Peyer's patch (tissue), 4 donors: ENCODE results near the gene NPC1. TPM values are rescaled to one million over a fixed set of nuclear protein-coding genes. Genes with fewer than 3 reads are reported as not detected.
"Not testable (repeated sequence)": the region's sequence is repeated elsewhere in the genome, so short reads cannot be mapped to it uniquely, and the experiment has no call there.

Experiments used
- DNase-seq, 3 donors: peaks; one replicate each; pipeline ENCODE4 v3.0.0-alpha.2; 2017 to 2019
- H3K27ac ChIP-seq, 4 donors: fragments of 200-600 bp; sonication (generic); one replicate each; pipeline ENCODE4 v1.5.1; 2016 to 2019
- H3K27me3 ChIP-seq, 2 donors: fragments of 200-600 bp; sonication (generic); one replicate each; pipeline ENCODE4 v1.5.1; 2019
- H3K36me3 ChIP-seq, 3 donors: fragments of 200-600 bp; sonication (generic); one replicate each; pipeline ENCODE4 v1.5.1; 2016 to 2019
- H3K4me1 ChIP-seq, 4 donors: fragments of 200-600 bp; sonication (generic); one replicate each; pipeline ENCODE4 v1.5.1; 2016 to 2019
- H3K4me3 ChIP-seq, 4 donors: fragments of 200-600 bp; sonication (generic); 1 replicate in 3 of 4; 2 replicates in 1 of 4; pipeline ENCODE4 v1.5.1; 2016 to 2019; ENCODE audit warnings: mild to moderate bottlenecking in 1 of 4
- H3K9me3 ChIP-seq, 4 donors: fragments of 200-600 bp; sonication (generic); one replicate each; pipeline ENCODE4 v1.5.1; 2016 to 2019; ENCODE audit warnings: mild to moderate bottlenecking in 1 of 4
- CTCF ChIP-seq, 6 experiments: fragments of 450-650 bp in 4 of 6; fragments of 200-600 bp in 2 of 6; sonication (generic) in 1 of 6; IDR thresholded peaks; one replicate each; pipeline ENCODE4 v1.5.1; 2017 to 2019; ENCODE audit warnings: antibody characterized with exemption in 6 of 6, mild to moderate bottlenecking in 3 of 6, moderate library complexity in 1 of 6
- POLR2A ChIP-seq, 2 donors: fragments of 450-650 bp; IDR thresholded peaks; one replicate each; pipeline ENCODE4 v1.5.1; 2017; ENCODE audit warnings: antibody characterized with exemption in 2 of 2, mild to moderate bottlenecking in 2 of 2, moderate library complexity in 2 of 2
- total RNA-seq, 4 donors: library from RNA; depleted of rRNA; stranded (reverse); fragments of >200 nt; gene quantifications; one replicate each; pipeline ENCODE4 v1.1.0, GENCODE V29; 2016

NPC1 gene
- total RNA-seq, 4 donors from 2014 or later, result 62.7 to 80.1 (median 71.3) TPM

- TF ChIP-seq POLR2A (IDR thresholded peaks at IDR 0.05), result no peak
- no peak for TF ChIP-seq CTCF (IDR thresholded peaks at IDR 0.05)
- peak in 1 of 3 donors; percentile 37 for DNase-seq
- no peak overlapping the region for H3K4me3 ChIP-seq
- peaks cover 0 to 93% (median 0%) of the 10 kb centered on the region in 3 donors for H3K36me3 ChIP-seq
- H3K4me1 ChIP-seq, result no peaks in the 10 kb centered on the region
- no peaks in the 10 kb centered on the region for H3K27me3 ChIP-seq
- H3K27ac ChIP-seq, result no peak overlapping the region
- H3K9me3 ChIP-seq, result no peaks in the 10 kb centered on the region
Measured at GRCh38 chr18:23519734-23520133, 66.6 kb downstream of the NPC1 start.

- no peak for TF ChIP-seq POLR2A (IDR thresholded peaks at IDR 0.05)
- TF ChIP-seq CTCF (IDR thresholded peaks at IDR 0.05), result peak; percentile 56 to 84 (median 80)
- no peaks in the 10 kb centered on the region for H3K4me1 ChIP-seq
- no peak overlapping the region for H3K27ac ChIP-seq
- H3K36me3 ChIP-seq, result peaks cover 0 to 75% (median 0%) of the 10 kb centered on the region in 3 donors
- H3K9me3 ChIP-seq, result no peaks in the 10 kb centered on the region
- no peaks in the 10 kb centered on the region for H3K27me3 ChIP-seq
- peak; percentile 68 to 92 (median 68) for DNase-seq
- no peak overlapping the region for H3K4me3 ChIP-seq
Measured at GRCh38 chr18:23515911-23516546, 70.3 kb downstream of the NPC1 start.

GRCh38 chr18:23512641-23513040, 73.7 kb downstream of the NPC1 start:
- no peaks in the 10 kb centered on the region for H3K9me3 ChIP-seq
- H3K27ac ChIP-seq, result peak overlapping the region in 1 of 4 donors; percentile 38
- DNase-seq, result no peak
- no peaks in the 10 kb centered on the region for H3K4me1 ChIP-seq
- peaks cover 0 to 75% (median 0%) of the 10 kb centered on the region in 3 donors for H3K36me3 ChIP-seq
- no peak overlapping the region for H3K4me3 ChIP-seq
- no peaks in the 10 kb centered on the region for H3K27me3 ChIP-seq
- no peak for TF ChIP-seq POLR2A (IDR thresholded peaks at IDR 0.05)

GRCh38 chr18:23512216-23512615, 74.1 kb downstream of the NPC1 start:
- H3K27me3 ChIP-seq, H3K4me1 ChIP-seq, DNase-seq, H3K9me3 ChIP-seq, H3K4me3 ChIP-seq: not testable (repeated sequence)
- peaks cover 0 to 75% (median 0%) of the 10 kb centered on the region in 3 donors for H3K36me3 ChIP-seq
- H3K27ac ChIP-seq, result peak overlapping the region in 1 of 4 donors; percentile 38

- not testable (repeated sequence) for H3K27ac ChIP-seq
Measured at GRCh38 chr18:23510923-23511322, 75.4 kb downstream of the NPC1 start.

GRCh38 chr18:23506393-23506792, 79.9 kb downstream of the NPC1 start:
- TF ChIP-seq POLR2A (IDR thresholded peaks at IDR 0.05), result no peak
- TF ChIP-seq CTCF (IDR thresholded peaks at IDR 0.05), result no peak
- Histone ChIP-seq H3K4me3 (no peak overlapping the region), H3K27me3 (no peaks in the 10 kb centered on the region), H3K36me3 (peaks cover 0 to 52% (median 0%) of the 10 kb centered on the region in 3 donors), H3K4me1 (peaks cover 0 to 23% (median 14%) of the 10 kb centered on the region in 4 donors), H3K27ac (no peak overlapping the region), H3K9me3 (no peaks in the 10 kb centered on the region)
- DNase-seq, result no peak

More at GRCh38 chr18:23510923-23511322, 75.4 kb downstream of the NPC1 start:
- H3K4me3 ChIP-seq, H3K27me3 ChIP-seq, H3K4me1 ChIP-seq, DNase-seq, H3K9me3 ChIP-seq: not testable (repeated sequence)
- H3K36me3 ChIP-seq, result peaks cover 0 to 72% (median 0%) of the 10 kb centered on the region in 3 donors

GRCh38 chr18:23504720-23505119, 81.6 kb downstream of the NPC1 start:
- Histone ChIP-seq H3K27ac (peak overlapping the region; percentile 42 to 93 (median 88)), H3K4me1 (peaks cover 0 to 23% (median 14%) of the 10 kb centered on the region in 4 donors), H3K9me3 (no peaks in the 10 kb centered on the region), H3K27me3 (no peaks in the 10 kb centered on the region), H3K4me3 (peak overlapping the region; percentile 6 to 98 (median 97)), H3K36me3 (peaks cover 0 to 35% (median 0%) of the 10 kb centered on the region in 3 donors)
- no peak for TF ChIP-seq CTCF (IDR thresholded peaks at IDR 0.05)
- TF ChIP-seq POLR2A (IDR thresholded peaks at IDR 0.05), result no peak
- no peak for DNase-seq
